Measurements from ENCODE around the gene SNRNP70.
"Not testable (repeated sequence)": the region's sequence is repeated elsewhere in the genome, so short reads cannot be mapped to it uniquely, and the experiment has no call there.

SNRNP70 gene

GRCh38 chr19:49085020-49085867 lies at the start of gene SNRNP70:
SNRNP70 (plus strand) TSS chr19:49085451; CDS start chr19:49086415, 964 bp downstream.
- DNase-seq (ENCODE audit: low read depth), result peak; percentile 99

- not testable (repeated sequence) for DNase-seq (ENCODE audit: low read depth)
Measured at GRCh38 chr19:49036815-49037214, 48.4 kb upstream of the SNRNP70 start, which contains the start of gene CGB1. CGB1 (minus strand) TSS chr19:49036895; CDS start chr19:49036711, 184 bp downstream.

GRCh38 chr19:49038111-49038510 lies 47.1 kb upstream of the SNRNP70 start:
- not testable (repeated sequence) for DNase-seq (ENCODE audit: low read depth)

GRCh38 chr19:49038557-49039276 lies 46.5 kb upstream of the SNRNP70 start:
- DNase-seq (ENCODE audit: low read depth), result peak; percentile 88

GRCh38 chr19:49039736-49040135 lies 45.5 kb upstream of the SNRNP70 start:
- not testable (repeated sequence) for DNase-seq (ENCODE audit: low read depth)

GRCh38 chr19:49042177-49042576 lies 43.1 kb upstream of the SNRNP70 start:
- peak; percentile 48 for DNase-seq (ENCODE audit: low read depth)

- DNase-seq (ENCODE audit: low read depth), result not testable (repeated sequence)
Measured at GRCh38 chr19:49042666-49043065, 42.6 kb upstream of the SNRNP70 start.

GRCh38 chr19:49043548-49043947 lies 41.7 kb upstream of the SNRNP70 start, which contains the start of gene CGB5:
CGB5 (plus strand) TSS chr19:49043848; CDS start chr19:49044210, 362 bp downstream.
- DNase-seq (ENCODE audit: low read depth), result not testable (repeated sequence)

GRCh38 chr19:49049011-49049410 lies 36.2 kb upstream of the SNRNP70 start, which contains the start of gene CGB8:
CGB8 (minus strand) TSS chr19:49049111; CDS start chr19:49048739, 372 bp downstream.
- not testable (repeated sequence) for DNase-seq (ENCODE audit: low read depth)

GRCh38 chr19:49049834-49050233 lies 35.4 kb upstream of the SNRNP70 start:
- not testable (repeated sequence) for DNase-seq (ENCODE audit: low read depth)

GRCh38 chr19:49050376-49051033 lies 34.7 kb upstream of the SNRNP70 start:
- DNase-seq (ENCODE audit: low read depth), result peak; percentile 73

GRCh38 chr19:49056101-49056901 lies 28.9 kb upstream of the SNRNP70 start:
- DNase-seq (ENCODE audit: low read depth), result peak; percentile 63

- DNase-seq (ENCODE audit: low read depth), result not testable (repeated sequence)
Measured at GRCh38 chr19:49056902-49057596, 28.2 kb upstream of the SNRNP70 start.

GRCh38 chr19:49057636-49058234 lies 27.5 kb upstream of the SNRNP70 start, which contains the start of gene CGB7:
CGB7 (minus strand) TSS chr19:49057749; CDS start chr19:49055375, 2,374 bp downstream.
- DNase-seq (ENCODE audit: low read depth), result peak; percentile 79

- peak; percentile 61 for DNase-seq (ENCODE audit: low read depth)
Measured at GRCh38 chr19:49058562-49058961, 26.7 kb upstream of the SNRNP70 start.

- no peak for DNase-seq (ENCODE audit: low read depth)
Measured at GRCh38 chr19:49059053-49059452, 26.2 kb upstream of the SNRNP70 start.

GRCh38 chr19:49061000-49061399 lies 24.3 kb upstream of the SNRNP70 start:
- no peak for DNase-seq (ENCODE audit: low read depth)

GRCh38 chr19:49061445-49061844 lies 23.8 kb upstream of the SNRNP70 start:
- no peak for DNase-seq (ENCODE audit: low read depth)

- DNase-seq (ENCODE audit: low read depth), result no peak
Measured at GRCh38 chr19:49064029-49064629, 21.1 kb upstream of the SNRNP70 start.
